ENCODE data around the gene CCDC88A. TPM values are rescaled to one million over a fixed set of nuclear protein-coding genes. Genes with fewer than 3 reads are reported as not detected.
"Not testable (repeated sequence)": the region's sequence is repeated elsewhere in the genome, so short reads cannot be mapped to it uniquely, and the experiment has no call there.

Gene CCDC88A
- total RNA-seq, 2 donors from 2014 or later: 9.7 to 14.3 TPM

- Mint-ChIP-seq H3K27me3 (no peaks in the 10 kb centered on the region), H3K4me1 (no peaks in the 10 kb centered on the region), H3K4me3 (no peak overlapping the region), H3K9me3 (no peaks in the 10 kb centered on the region), H3K36me3 (ENCODE audit: low read depth) (no peaks in the 10 kb centered on the region), H3K27ac (no peak overlapping the region)
- no peak for ATAC-seq (replicated peaks)
Measured at GRCh38 chr2:55277310-55277709, 142.3 kb downstream of the CCDC88A start.

- not testable (repeated sequence) for H3K4me3 Mint-ChIP-seq; H3K4me1 Mint-ChIP-seq; H3K27me3 Mint-ChIP-seq; H3K27ac Mint-ChIP-seq; H3K9me3 Mint-ChIP-seq; H3K36me3 Mint-ChIP-seq (ENCODE audit: low read depth); ATAC-seq (replicated peaks)
Measured at GRCh38 chr2:55274346-55274745, 145.3 kb downstream of the CCDC88A start.

- Mint-ChIP-seq H3K9me3 (no peaks in the 10 kb centered on the region), H3K4me3 (peak overlapping the region; percentile 92), H3K36me3 (ENCODE audit: low read depth) (peaks cover 38% of the 10 kb centered on the region), H3K27me3 (no peaks in the 10 kb centered on the region), H3K27ac (peak overlapping the region; percentile 98), H3K4me1 (no peaks in the 10 kb centered on the region)
- ATAC-seq (replicated peaks): peak; percentile 12
Measured at GRCh38 chr2:55269645-55269990, 150.0 kb downstream of the CCDC88A start.

GRCh38 chr2:55268907-55269644 is 150.6 kb downstream of the CCDC88A start, which contains the start of gene MTIF2:
Gene MTIF2, minus strand, starts transcription at chr2:55269231. Its CDS starts 5,373 bp downstream, at chr2:55263858.
- peak within 1 kb of the TSS; percentile 92 for H3K4me3 Mint-ChIP-seq

GRCh38 chr2:55268288-55268906 is 151.3 kb downstream of the CCDC88A start:
- Mint-ChIP-seq H3K27me3 (no peaks in the 10 kb centered on the region), H3K27ac (peak overlapping the region; percentile 98)
- ATAC-seq (replicated peaks): no peak

More at GRCh38 chr2:55268907-55269644, 150.6 kb downstream of the CCDC88A start, which contains the start of gene MTIF2:
- peak; percentile 98 for ATAC-seq (replicated peaks)
- H3K4me1 Mint-ChIP-seq: no peaks in the 10 kb centered on the region
- peak within 1 kb of the TSS; percentile 98 for H3K27ac Mint-ChIP-seq
- H3K27me3 Mint-ChIP-seq: no peaks in the 10 kb centered on the region
- H3K36me3 Mint-ChIP-seq (ENCODE audit: low read depth): peaks cover 44% of the 10 kb centered on the region
- no peaks in the 10 kb centered on the region for H3K9me3 Mint-ChIP-seq

GRCh38 chr2:55259586-55259985 is 160.1 kb downstream of the CCDC88A start:
- not testable (repeated sequence) for H3K4me3 Mint-ChIP-seq; H3K4me1 Mint-ChIP-seq; ATAC-seq (replicated peaks); H3K27me3 Mint-ChIP-seq; H3K9me3 Mint-ChIP-seq; H3K27ac Mint-ChIP-seq
- H3K36me3 Mint-ChIP-seq (ENCODE audit: low read depth): peaks cover 88% of the 10 kb centered on the region

More at GRCh38 chr2:55268288-55268906, 151.3 kb downstream of the CCDC88A start:
- H3K4me3 Mint-ChIP-seq: peak overlapping the region; percentile 92
- no peaks in the 10 kb centered on the region for H3K9me3 Mint-ChIP-seq
- peaks cover 51% of the 10 kb centered on the region for H3K36me3 Mint-ChIP-seq (ENCODE audit: low read depth)
- H3K4me1 Mint-ChIP-seq: no peaks in the 10 kb centered on the region

- H3K9me3 Mint-ChIP-seq: no peaks in the 10 kb centered on the region
- H3K27ac Mint-ChIP-seq: no peak overlapping the region
- H3K4me1 Mint-ChIP-seq: no peaks in the 10 kb centered on the region
- H3K4me3 Mint-ChIP-seq: no peak overlapping the region
- ATAC-seq (replicated peaks): no peak
- no peaks in the 10 kb centered on the region for H3K27me3 Mint-ChIP-seq
- peaks cover 77% of the 10 kb centered on the region for H3K36me3 Mint-ChIP-seq (ENCODE audit: low read depth)
Measured at GRCh38 chr2:55252832-55253231, 166.8 kb downstream of the CCDC88A start.

- Mint-ChIP-seq H3K36me3 (ENCODE audit: low read depth) (peaks cover 90% of the 10 kb centered on the region), H3K4me1 (no peaks in the 10 kb centered on the region), H3K9me3 (no peaks in the 10 kb centered on the region), H3K27ac (no peak overlapping the region), H3K4me3 (no peak overlapping the region), H3K27me3 (no peaks in the 10 kb centered on the region)
- no peak for ATAC-seq (replicated peaks)
Measured at GRCh38 chr2:55247025-55247424, 172.6 kb downstream of the CCDC88A start.

GRCh38 chr2:55245411-55245810 is 174.2 kb downstream of the CCDC88A start:
- ATAC-seq (replicated peaks): no peak
- Mint-ChIP-seq H3K27me3 (no peaks in the 10 kb centered on the region), H3K4me3 (no peak overlapping the region), H3K4me1 (no peaks in the 10 kb centered on the region), H3K36me3 (ENCODE audit: low read depth) (peaks cover 86% of the 10 kb centered on the region), H3K9me3 (no peaks in the 10 kb centered on the region), H3K27ac (no peak overlapping the region)

- Mint-ChIP-seq H3K4me1 (no peaks in the 10 kb centered on the region), H3K9me3 (no peaks in the 10 kb centered on the region), H3K27me3 (no peaks in the 10 kb centered on the region), H3K27ac (peak overlapping the region; percentile 10), H3K4me3 (no peak overlapping the region), H3K36me3 (ENCODE audit: low read depth) (peaks cover 87% of the 10 kb centered on the region)
- ATAC-seq (replicated peaks): no peak
Measured at GRCh38 chr2:55242617-55243016, 177.0 kb downstream of the CCDC88A start.

GRCh38 chr2:55241582-55241981 is 178.1 kb downstream of the CCDC88A start:
- not testable (repeated sequence) for ATAC-seq (replicated peaks); H3K27me3 Mint-ChIP-seq; H3K9me3 Mint-ChIP-seq; H3K27ac Mint-ChIP-seq; H3K4me1 Mint-ChIP-seq; H3K4me3 Mint-ChIP-seq
- H3K36me3 Mint-ChIP-seq (ENCODE audit: low read depth): peaks cover 88% of the 10 kb centered on the region

GRCh38 chr2:55239656-55240222 is 179.9 kb downstream of the CCDC88A start:
- Mint-ChIP-seq H3K27ac (no peak overlapping the region), H3K9me3 (no peaks in the 10 kb centered on the region), H3K27me3 (no peaks in the 10 kb centered on the region), H3K36me3 (ENCODE audit: low read depth) (peaks cover 88% of the 10 kb centered on the region), H3K4me3 (no peak overlapping the region), H3K4me1 (no peaks in the 10 kb centered on the region)
- no peak for ATAC-seq (replicated peaks)
